ENCODE data around the gene DNASE1. TPM values are rescaled to one million over a fixed set of nuclear protein-coding genes. Genes with fewer than 3 reads are reported as not detected.

DNASE1 gene, protein sequence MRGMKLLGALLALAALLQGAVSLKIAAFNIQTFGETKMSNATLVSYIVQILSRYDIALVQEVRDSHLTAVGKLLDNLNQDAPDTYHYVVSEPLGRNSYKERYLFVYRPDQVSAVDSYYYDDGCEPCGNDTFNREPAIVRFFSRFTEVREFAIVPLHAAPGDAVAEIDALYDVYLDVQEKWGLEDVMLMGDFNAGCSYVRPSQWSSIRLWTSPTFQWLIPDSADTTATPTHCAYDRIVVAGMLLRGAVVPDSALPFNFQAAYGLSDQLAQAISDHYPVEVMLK
- total RNA-seq: 10 to 100 TPM; 31.2 to 32.2 TPM
- 20.6 TPM for polyA plus RNA-seq (2013, experiment 1 of 2)
- polyA plus RNA-seq (2013, experiment 2 of 2): 18.7 TPM
- long read RNA-seq, experiment 1, partial matches to known transcripts: 0 of 1 reads
- long read RNA-seq, experiment 1, other reads (novel, unspliced or antisense): 1 of 1 reads
- long read RNA-seq, experiment 2, partial matches to known transcripts: 5 of 30 reads
- long read RNA-seq, experiment 2, other reads (novel, unspliced or antisense): 25 of 30 reads
- long read RNA-seq, experiment 3, partial matches to known transcripts: 22 of 48 reads
- long read RNA-seq, experiment 3, other reads (novel, unspliced or antisense): 26 of 48 reads
- long read RNA-seq, experiment 4, partial matches to known transcripts: 0 of 1 reads
- long read RNA-seq, experiment 4, other reads (novel, unspliced or antisense): 1 of 1 reads

DNA sequence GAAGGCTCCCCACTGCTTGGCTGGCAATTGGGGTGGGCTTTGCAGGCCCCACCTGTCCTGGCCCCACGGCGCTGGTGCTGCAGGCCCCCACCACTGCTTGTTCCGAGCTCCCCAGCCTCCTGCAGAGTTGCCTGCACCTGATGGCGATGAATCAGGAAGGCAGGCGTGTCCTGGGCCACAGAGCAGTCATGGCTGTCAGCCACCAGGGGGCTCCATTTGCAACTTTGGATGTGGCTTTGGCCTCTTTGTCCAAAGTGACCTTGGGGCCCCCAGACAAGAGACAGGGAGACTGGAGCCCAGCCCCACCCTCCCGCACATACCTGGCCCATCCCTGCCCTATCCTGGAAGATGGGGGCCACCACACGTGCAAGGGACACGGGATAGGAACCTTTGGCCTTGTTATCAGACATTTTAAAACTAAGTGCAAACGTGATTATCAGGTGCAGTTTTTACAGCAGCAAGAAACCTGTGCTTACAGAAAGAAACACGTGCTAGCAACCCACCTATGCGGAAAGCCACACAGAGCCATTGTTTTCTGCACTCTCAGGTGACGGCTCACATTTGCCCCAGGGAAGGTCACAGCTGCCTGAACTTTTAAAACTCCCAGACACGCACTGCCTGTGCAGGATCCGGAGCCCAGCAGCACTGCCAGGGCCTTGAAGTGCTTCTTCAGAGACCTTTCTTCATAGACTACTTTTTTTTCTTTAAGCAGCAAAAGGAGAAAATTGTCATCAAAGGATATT, at the start of gene DNASE1:
Gene DNASE1, plus strand, starts transcription at position 443 of the 743 bp plus-strand sequence. CDS start 683 bp downstream, outside the sequence.
- peak; percentile 92 for DNase-seq
- Mint-ChIP-seq H3K9me3 (no peaks in the 10 kb centered on the region), H3K27ac (peak within 1 kb of the TSS; percentile 87), H3K36me3 (ENCODE audit: low read depth) (peaks cover 43% of the 10 kb centered on the region), H3K4me3 (no peak within 1 kb of the TSS), H3K27me3 (ENCODE audit: insufficient read depth) (no peaks in the 10 kb centered on the region), H3K4me1 (peaks cover 14% of the 10 kb centered on the region)
- H3K27ac ChIP-seq (ENCODE audit: low read depth, low read length): peak within 1 kb of the TSS; percentile 32
- no peak within 1 kb of the TSS for H3K9ac ChIP-seq (ENCODE audit: extremely low read depth, low read length, poor library complexity, severe bottlenecking)
- 76 to 89% methylated on average over 10 to 14 of the region's 14 CpGs for WGBS, 2 experiments (ENCODE audit: insufficient coverage in 1 of 2, insufficient read length in 1 of 2)
- TF ChIP-seq, protein P1, sequence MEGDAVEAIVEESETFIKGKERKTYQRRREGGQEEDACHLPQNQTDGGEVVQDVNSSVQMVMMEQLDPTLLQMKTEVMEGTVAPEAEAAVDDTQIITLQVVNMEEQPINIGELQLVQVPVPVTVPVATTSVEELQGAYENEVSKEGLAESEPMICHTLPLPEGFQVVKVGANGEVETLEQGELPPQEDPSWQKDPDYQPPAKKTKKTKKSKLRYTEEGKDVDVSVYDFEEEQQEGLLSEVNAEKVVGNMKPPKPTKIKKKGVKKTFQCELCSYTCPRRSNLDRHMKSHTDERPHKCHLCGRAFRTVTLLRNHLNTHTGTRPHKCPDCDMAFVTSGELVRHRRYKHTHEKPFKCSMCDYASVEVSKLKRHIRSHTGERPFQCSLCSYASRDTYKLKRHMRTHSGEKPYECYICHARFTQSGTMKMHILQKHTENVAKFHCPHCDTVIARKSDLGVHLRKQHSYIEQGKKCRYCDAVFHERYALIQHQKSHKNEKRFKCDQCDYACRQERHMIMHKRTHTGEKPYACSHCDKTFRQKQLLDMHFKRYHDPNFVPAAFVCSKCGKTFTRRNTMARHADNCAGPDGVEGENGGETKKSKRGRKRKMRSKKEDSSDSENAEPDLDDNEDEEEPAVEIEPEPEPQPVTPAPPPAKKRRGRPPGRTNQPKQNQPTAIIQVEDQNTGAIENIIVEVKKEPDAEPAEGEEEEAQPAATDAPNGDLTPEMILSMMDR (conservative IDR thresholded peaks at IDR 0.05): peak; percentile 94
- peaks cover 6% of the 10 kb centered on the region for H3K4me1 ChIP-seq (ENCODE audit: control insufficient read depth, insufficient read depth, low read length)
- H3K9me3 ChIP-seq (ENCODE audit: control insufficient read depth, low read length): no peaks in the 10 kb centered on the region
- H3K27me3 ChIP-seq (ENCODE audit: control insufficient read depth, insufficient read depth, low read length, poor library complexity, severe bottlenecking): no peaks in the 10 kb centered on the region
- peaks cover 56% of the 10 kb centered on the region for H3K36me3 ChIP-seq (ENCODE audit: control insufficient read depth, insufficient read depth, low read length)
- H3K4me3 ChIP-seq (ENCODE audit: low read length): no peak within 1 kb of the TSS

DNA sequence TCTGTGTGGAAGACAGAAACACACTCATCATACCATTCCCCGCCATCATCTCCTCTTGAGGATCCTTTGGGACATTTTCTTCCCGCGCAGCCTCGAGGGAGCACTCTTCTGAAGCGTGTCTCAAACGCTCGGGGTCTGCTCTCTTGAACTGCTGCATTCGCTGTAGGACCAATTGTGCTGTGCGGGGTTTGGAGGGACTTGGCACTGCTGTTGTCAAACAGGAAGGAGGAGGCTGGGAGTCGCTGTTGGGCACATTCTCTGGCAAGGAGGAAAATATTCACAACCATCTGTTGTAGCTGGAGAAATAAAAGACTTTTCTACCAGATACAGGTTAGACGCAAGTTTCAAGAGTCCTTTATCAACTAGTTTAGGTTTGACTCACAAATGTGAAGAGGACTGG, 48.0 kb upstream of the DNASE1 start:
- H3K36me3 ChIP-seq (ENCODE audit: control insufficient read depth, insufficient read depth, low read length): peaks cover 41% of the 10 kb centered on the region
- Mint-ChIP-seq H3K36me3 (ENCODE audit: low read depth) (peaks cover 44% of the 10 kb centered on the region), H3K27ac (no peak overlapping the region), H3K9me3 (peaks cover 3% of the 10 kb centered on the region), H3K4me1 (peaks cover 10% of the 10 kb centered on the region), H3K27me3 (ENCODE audit: insufficient read depth) (no peaks in the 10 kb centered on the region), H3K4me3 (no peak overlapping the region)
- TF ChIP-seq, protein P1 (conservative IDR thresholded peaks at IDR 0.05): no peak
- DNase-seq: no peak
- H3K27ac ChIP-seq (ENCODE audit: low read depth, low read length): no peak overlapping the region
- peaks cover 2% of the 10 kb centered on the region for H3K9me3 ChIP-seq (ENCODE audit: control insufficient read depth, low read length)
- no peaks in the 10 kb centered on the region for H3K27me3 ChIP-seq (ENCODE audit: control insufficient read depth, insufficient read depth, low read length, poor library complexity, severe bottlenecking)
- no peak overlapping the region for H3K4me3 ChIP-seq (ENCODE audit: low read length)
- 80 to 89% methylated on average over 3 to 11 of the region's 11 CpGs for WGBS, 2 experiments (ENCODE audit: insufficient coverage in 1 of 2, insufficient read length in 1 of 2)
- H3K4me1 ChIP-seq (ENCODE audit: control insufficient read depth, insufficient read depth, low read length): no peaks in the 10 kb centered on the region
- no peak overlapping the region for H3K9ac ChIP-seq (ENCODE audit: extremely low read depth, low read length, poor library complexity, severe bottlenecking)

DNA sequence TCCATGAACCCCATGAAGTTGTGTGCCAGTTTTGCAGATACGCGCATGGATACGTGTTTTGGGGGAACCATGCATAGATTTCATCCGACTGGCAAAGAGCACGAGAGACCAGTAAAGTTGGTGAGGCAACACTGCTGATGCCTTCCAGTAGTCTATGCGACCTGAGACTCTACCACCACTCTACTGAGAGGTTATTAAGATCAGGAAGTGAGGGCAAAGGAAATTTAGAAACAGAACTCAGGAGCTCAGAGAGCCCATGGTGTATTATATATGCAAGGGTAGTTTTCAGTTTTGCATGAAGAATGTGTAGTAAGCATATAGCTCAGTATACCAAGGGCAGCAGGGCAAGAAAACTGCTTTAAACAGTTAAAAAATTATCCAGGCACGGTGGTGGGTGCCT, 47.3 kb upstream of the DNASE1 start:
- Histone ChIP-seq H3K9me3 (ENCODE audit: control insufficient read depth, low read length) (no peaks in the 10 kb centered on the region), H3K27ac (ENCODE audit: low read depth, low read length) (no peak overlapping the region), H3K4me3 (ENCODE audit: low read length) (no peak overlapping the region), H3K4me1 (ENCODE audit: control insufficient read depth, insufficient read depth, low read length) (no peaks in the 10 kb centered on the region), H3K36me3 (ENCODE audit: control insufficient read depth, insufficient read depth, low read length) (peaks cover 35% of the 10 kb centered on the region), H3K9ac (ENCODE audit: extremely low read depth, low read length, poor library complexity, severe bottlenecking) (no peak overlapping the region), H3K27me3 (ENCODE audit: control insufficient read depth, insufficient read depth, low read length, poor library complexity, severe bottlenecking) (no peaks in the 10 kb centered on the region)
- WGBS, 2 experiments (ENCODE audit: insufficient coverage in 1 of 2, insufficient read length in 1 of 2): 94 to 98% methylated on average over 6 to 7 of the region's 7 CpGs
- Mint-ChIP-seq H3K4me3 (no peak overlapping the region), H3K9me3 (no peaks in the 10 kb centered on the region), H3K27ac (no peak overlapping the region), H3K27me3 (ENCODE audit: insufficient read depth) (no peaks in the 10 kb centered on the region), H3K36me3 (ENCODE audit: low read depth) (peaks cover 36% of the 10 kb centered on the region), H3K4me1 (peaks cover 12% of the 10 kb centered on the region)
- TF ChIP-seq, protein P1 (conservative IDR thresholded peaks at IDR 0.05): no peak
- peak; percentile 13 for DNase-seq
